Stimulated activated CD8-positive, alpha-beta memory T cell treated with anti-CD3 and anti-CD28 coated beads, Interleukin-4, amount 100 ng/mL, for 4 hours (primary cell): ENCODE measurements around the gene SLC27A1.
A peak's percentile ranks its signal among the peaks of the same experiment; 100 is the strongest.
"Not testable (repeated sequence)": the region's sequence is repeated elsewhere in the genome, so short reads cannot be mapped to it uniquely, and the experiment has no call there.

Experiments
- DNase-seq, 2 donors: peaks; one replicate each; pipeline ENCODE4 v3.0.0-alpha.2; 2020; ENCODE audit warnings: low read depth in 2 of 2, low spot score in 1 of 2

The SLC27A1 gene

DNA sequence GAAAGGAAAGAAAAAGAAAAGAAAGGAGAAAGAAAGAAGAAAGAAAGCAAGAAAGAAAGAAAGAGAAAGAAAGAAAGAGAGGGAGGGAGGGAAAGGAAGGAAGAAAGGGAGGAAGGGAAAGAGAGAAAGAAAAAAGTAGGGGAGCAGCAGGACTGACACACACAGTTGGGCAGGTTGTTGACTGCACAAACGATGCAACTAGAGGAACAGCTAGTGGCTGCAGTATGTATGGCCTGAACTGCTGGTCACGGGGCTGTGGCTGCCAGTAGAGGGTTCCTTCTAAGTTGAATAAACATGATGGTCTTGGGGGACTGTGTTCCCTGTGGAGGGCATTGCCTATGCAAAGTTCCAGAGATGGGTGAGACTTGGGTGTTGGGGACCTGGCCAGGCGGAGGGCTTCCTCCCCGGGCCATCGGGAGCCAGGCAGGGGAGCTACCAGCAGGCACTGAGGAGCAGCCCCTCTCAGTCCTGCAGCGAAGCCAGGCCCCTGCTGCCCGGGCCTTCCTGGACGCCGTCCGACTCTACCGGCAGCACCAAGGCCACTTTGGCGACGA, 68.4 kb downstream of the SLC27A1 start:
- DNase-seq, result no peak

- peak; percentile 90 to 92 for DNase-seq
Observed at GRCh38 chr19:17539238-17540117, 69.2 kb downstream of the SLC27A1 start.

GRCh38 chr19:17540174-17540573, 69.8 kb downstream of the SLC27A1 start:
- DNase-seq, result no peak

- DNase-seq, result no peak
Observed at GRCh38 chr19:17541184-17541759, 70.9 kb downstream of the SLC27A1 start.

GRCh38 chr19:17542042-17542441, 71.7 kb downstream of the SLC27A1 start:
- no peak for DNase-seq

GRCh38 chr19:17542793-17543582, 72.7 kb downstream of the SLC27A1 start:
- DNase-seq, result no peak

- DNase-seq, result no peak
Observed at GRCh38 chr19:17543986-17544385, 73.7 kb downstream of the SLC27A1 start.

GRCh38 chr19:17544418-17544817, 74.1 kb downstream of the SLC27A1 start:
- DNase-seq, result no peak

- DNase-seq, result no peak
Observed at GRCh38 chr19:17548145-17548544, 77.8 kb downstream of the SLC27A1 start.

DNA sequence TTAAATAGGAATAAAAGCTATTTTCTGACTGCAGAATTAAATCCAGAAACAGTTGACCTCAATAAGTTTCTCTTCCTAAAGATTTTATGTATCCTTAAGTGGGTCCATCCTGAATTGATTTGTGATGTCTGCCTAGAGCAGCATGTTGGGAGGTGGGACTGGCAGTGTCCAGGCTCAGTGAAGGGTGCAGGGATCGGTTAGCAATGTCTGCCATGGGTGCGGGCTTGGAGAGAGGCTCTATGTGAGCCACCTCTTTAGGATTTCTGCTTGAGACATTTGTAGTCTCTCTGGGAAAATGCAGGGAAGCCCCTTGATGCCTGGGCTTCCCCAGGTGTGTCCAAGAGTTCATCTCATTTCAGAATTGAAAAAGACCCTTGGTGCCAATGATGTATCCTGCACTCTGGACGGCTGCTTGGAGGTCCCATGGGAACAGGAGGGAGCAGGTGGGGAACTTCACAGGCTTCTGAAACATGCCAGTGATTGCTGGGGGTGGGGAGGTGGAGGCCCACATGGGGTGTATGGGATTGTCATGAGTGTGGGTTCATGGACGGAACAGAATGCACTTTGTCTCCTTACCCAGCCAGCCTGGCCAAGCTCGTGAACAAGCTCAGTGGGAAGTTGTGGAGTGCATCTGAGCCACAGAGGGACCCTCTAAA, 78.9 kb downstream of the SLC27A1 start:
- DNase-seq, result no peak

- no peak for DNase-seq
Observed at GRCh38 chr19:17550076-17550667, 79.8 kb downstream of the SLC27A1 start.

- not testable (repeated sequence) for DNase-seq
Observed at GRCh38 chr19:17552735-17553134, 82.4 kb downstream of the SLC27A1 start.

- DNase-seq, result no peak
Observed at GRCh38 chr19:17553256-17553655, 82.9 kb downstream of the SLC27A1 start.

GRCh38 chr19:17554968-17555479, 84.7 kb downstream of the SLC27A1 start:
- DNase-seq, result no peak

GRCh38 chr19:17555480-17555928, 85.2 kb downstream of the SLC27A1 start, which contains the start of gene COLGALT1:
COLGALT1 (plus strand) TSS chr19:17555649; CDS start chr19:17555714, 65 bp downstream.
- peak; percentile 97 to 99 for DNase-seq
